Psoas muscle (tissue), 8 donors: Measurements from ENCODE around the gene UBE2M. TPM values are rescaled to one million over a fixed set of nuclear protein-coding genes. Genes with fewer than 3 reads are reported as not detected.

Experiments
- ATAC-seq, 4 donors: fragments of 200-7000 bp; cut with Tn5 transposase; one replicate each; pipeline ENCODE4 v1.9.1; 2020; ENCODE audit warnings: moderate library complexity in 3 of 4, mild to moderate bottlenecking in 2 of 4
- DNase-seq, 2 donors: peaks; one replicate each; pipeline ENCODE4 v3.0.0-alpha.2; 2020
- H3K27ac ChIP-seq: fragments of 200-600 bp; one replicate; pipeline ENCODE4 v1.8.0; 2022
- H3K27me3 ChIP-seq, 3 donors: fragments of 200-600 bp in 1 of 3; one replicate each; pipeline versions ENCODE4 v1.6.1 to v1.8.0; 2013 to 2022; ENCODE audit warnings: low read length in 2 of 3, mild to moderate bottlenecking in 2 of 3, moderate library complexity in 1 of 3; ENCODE audit not compliant: insufficient read depth in 3 of 3
- H3K36me3 ChIP-seq, 2 donors: fragments of 200-600 bp in 1 of 2; one replicate each; pipeline versions ENCODE4 v1.6.1 to v1.8.0; 2013 to 2022; ENCODE audit warnings: low read depth in 1 of 2, mild to moderate bottlenecking in 1 of 2, moderate library complexity in 1 of 2; ENCODE audit not compliant: insufficient read depth in 1 of 2
- H3K4me1 ChIP-seq: fragments of 200-600 bp; one replicate; pipeline ENCODE4 v1.8.0; 2022
- H3K4me3 ChIP-seq: fragments of 200-600 bp; one replicate; pipeline ENCODE4 v1.8.0; 2022; ENCODE audit warnings: mild to moderate bottlenecking
- H3K9me3 ChIP-seq: fragments of 200-600 bp; one replicate; pipeline ENCODE4 v1.8.0; 2022
- WGBS, 3 donors: extraction: QIAGEN DNeasy Blood & Tissue Kit; methylation state at CpG; one replicate each; pipeline versions ENCODE4 v1.1.6 to v1.1.7; 2013; 5-methylcytosine and 5-hydroxymethylcytosine counted together
- intact Hi-C, 2 donors: fragments of 100-400 bp; cut with DNase I; formaldehyde crosslinking; loops; one replicate each; pipeline versions ENCODE4 v1.11.0 to v1.14.2; 2022
- polyA plus RNA-seq, 3 donors: library from polyadenylated mRNA; stranded (reverse); fragments of 200-250 nt; gene quantifications; one replicate each; pipeline ENCODE4 v1.2.3, GENCODE V29; 2013
- total RNA-seq, 4 donors: library from RNA; stranded (reverse); fragmentation: NEBNext Ultra II Directional in 2 of 4; extraction: Animal tissue kit (Norgen Biotek cat#: 25700) in 2 of 4; gene quantifications; one replicate each; pipeline versions ENCODE4 v1.2.1 to v1.2.4, GENCODE V29; 2021 to 2023
- TF ChIP-seq, protein P1 (sequence below): fragments of 200-600 bp; IDR thresholded peaks from one replicate; pipeline ENCODE4 v1.8.0; 2022; ENCODE audit warnings: antibody characterized with exemption
- donor health status: healthy with polysubstance abuse.
- donor health status: DM: no; HTN: no; CAD: no; lungs with moderate emphysema.
- donor health status: Bipolar disorder and iron deficiency.
- donor health status: healthy.
- donor health status: DM: yes; HTN: yes; CAD: no.
- donor health status: DM: no; HTN: no; CAD: no.
- donor health status: DM: no; HTN: no; CAD: no.
- donor health status: DM: yes; HTN: yes; CAD: no.

The UBE2M gene
- total and polyA plus RNA-seq, 7 donors = 86.8 to 146 (median 144) TPM

DNA sequence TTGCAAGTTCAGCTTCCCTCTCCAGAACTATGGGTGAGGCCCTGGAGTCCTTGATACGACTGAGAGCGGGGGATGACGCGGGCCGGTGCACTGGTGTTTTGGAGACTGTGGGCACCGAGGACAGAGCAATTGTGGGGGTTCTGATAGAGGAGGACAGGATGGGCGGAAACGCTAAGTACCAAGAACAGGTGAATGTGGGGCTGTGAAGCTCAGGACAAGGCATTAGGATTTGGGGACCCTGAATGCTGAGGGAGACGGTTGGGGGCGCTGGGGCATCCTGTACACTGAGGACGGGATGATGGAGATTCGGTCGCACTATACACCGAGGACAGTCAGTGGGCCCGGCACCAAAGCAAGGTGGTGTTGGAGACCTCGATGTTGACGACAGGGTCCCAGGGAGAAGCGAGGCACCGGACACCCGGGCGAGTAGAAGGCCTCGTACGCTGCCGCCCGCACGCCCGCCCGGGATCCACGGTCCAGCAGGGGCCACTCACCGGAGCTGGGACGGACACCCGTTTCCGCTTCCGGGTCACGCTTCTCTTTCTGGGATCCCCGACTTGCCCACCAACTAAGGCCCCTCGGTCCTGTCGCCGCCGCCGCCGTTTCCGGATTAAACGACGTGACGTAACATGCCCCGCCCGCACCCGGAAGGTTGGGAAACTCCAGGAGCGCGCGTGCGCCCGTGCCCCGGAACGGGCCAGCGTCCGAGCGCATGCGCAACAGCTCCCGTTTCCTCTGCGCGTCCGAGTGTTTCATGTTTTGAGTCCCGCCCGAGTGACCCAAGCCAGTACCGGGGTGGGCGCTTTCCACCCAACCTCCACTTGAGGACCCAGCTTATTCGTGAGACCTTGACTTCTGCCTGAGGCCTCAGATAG is 3.7 kb downstream of the UBE2M start, which contains the start of gene CHMP2A:
Gene CHMP2A, minus strand, starts transcription at position 612 of the 875 bp plus-strand sequence. CDS start 893 bp downstream, outside the sequence.
- intact Hi-C loops = no loop called here
- DNase-seq (peak; percentile 99 to 100), ATAC-seq (peak; percentile 59 to 66 (median 61))
- TF ChIP-seq, protein P1, sequence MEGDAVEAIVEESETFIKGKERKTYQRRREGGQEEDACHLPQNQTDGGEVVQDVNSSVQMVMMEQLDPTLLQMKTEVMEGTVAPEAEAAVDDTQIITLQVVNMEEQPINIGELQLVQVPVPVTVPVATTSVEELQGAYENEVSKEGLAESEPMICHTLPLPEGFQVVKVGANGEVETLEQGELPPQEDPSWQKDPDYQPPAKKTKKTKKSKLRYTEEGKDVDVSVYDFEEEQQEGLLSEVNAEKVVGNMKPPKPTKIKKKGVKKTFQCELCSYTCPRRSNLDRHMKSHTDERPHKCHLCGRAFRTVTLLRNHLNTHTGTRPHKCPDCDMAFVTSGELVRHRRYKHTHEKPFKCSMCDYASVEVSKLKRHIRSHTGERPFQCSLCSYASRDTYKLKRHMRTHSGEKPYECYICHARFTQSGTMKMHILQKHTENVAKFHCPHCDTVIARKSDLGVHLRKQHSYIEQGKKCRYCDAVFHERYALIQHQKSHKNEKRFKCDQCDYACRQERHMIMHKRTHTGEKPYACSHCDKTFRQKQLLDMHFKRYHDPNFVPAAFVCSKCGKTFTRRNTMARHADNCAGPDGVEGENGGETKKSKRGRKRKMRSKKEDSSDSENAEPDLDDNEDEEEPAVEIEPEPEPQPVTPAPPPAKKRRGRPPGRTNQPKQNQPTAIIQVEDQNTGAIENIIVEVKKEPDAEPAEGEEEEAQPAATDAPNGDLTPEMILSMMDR = no peak
- Histone ChIP-seq H3K9me3 (no peaks in the 10 kb centered on the region), H3K4me3 (peak within 1 kb of the TSS; percentile 74), H3K27ac (peak within 1 kb of the TSS; percentile 97), H3K36me3 (peaks cover 4 to 57% of the 10 kb centered on the region in 2 donors), H3K4me1 (peaks cover 31% of the 10 kb centered on the region), H3K27me3 (no peaks in the 10 kb centered on the region)
- 0 to 1% (median 1%) methylated on average over 49 to 69 of the region's 69 CpGs for WGBS, 3 donors

DNA sequence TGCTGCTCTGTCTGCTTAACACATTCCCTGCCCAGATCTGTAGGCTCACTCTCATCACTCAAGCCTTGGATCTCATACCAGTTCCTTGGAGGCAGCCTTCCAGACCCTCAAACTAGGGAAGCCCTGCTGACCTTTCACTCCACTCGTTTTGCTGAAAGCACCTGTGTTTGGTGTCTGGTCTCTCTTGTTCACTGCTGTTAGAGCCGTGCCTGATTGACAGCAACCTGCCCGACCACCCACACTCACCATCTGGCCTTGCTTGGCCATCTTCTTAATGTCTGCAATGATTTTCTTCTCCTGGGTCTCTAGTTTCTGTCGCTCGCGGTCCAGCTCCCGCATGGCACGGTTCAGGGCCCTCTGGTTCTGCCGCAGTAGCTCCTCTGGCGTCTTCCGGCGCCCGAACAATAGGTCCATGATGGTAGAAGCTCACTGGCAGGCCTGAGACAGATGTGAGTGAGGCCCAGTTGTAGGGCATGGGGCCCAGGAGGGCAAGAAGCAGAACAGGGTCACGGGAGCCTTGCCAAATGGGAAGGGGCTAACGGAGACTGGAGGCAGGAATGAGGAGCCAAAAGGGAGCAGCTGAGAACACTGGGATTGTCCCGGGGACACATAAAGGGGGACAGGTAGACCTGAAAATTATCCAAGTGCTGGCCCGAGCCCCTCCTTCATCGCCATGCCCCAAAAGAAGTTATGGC is 4.5 kb downstream of the UBE2M start:
- TF ChIP-seq, protein P1 = no peak
- Histone ChIP-seq H3K27me3 (no peaks in the 10 kb centered on the region), H3K27ac (peak overlapping the region; percentile 97), H3K4me1 (peaks cover 31% of the 10 kb centered on the region), H3K4me3 (peak overlapping the region; percentile 74), H3K36me3 (peaks cover 11 to 65% of the 10 kb centered on the region in 2 donors), H3K9me3 (no peaks in the 10 kb centered on the region)
- 21 to 24% (median 23%) methylated on average over 18 of the region's 18 CpGs for WGBS, 3 donors
- intact Hi-C loops = no loop called here
- ATAC-seq (no peak), DNase-seq (peak in 1 of 2 donors; percentile 47)

DNA sequence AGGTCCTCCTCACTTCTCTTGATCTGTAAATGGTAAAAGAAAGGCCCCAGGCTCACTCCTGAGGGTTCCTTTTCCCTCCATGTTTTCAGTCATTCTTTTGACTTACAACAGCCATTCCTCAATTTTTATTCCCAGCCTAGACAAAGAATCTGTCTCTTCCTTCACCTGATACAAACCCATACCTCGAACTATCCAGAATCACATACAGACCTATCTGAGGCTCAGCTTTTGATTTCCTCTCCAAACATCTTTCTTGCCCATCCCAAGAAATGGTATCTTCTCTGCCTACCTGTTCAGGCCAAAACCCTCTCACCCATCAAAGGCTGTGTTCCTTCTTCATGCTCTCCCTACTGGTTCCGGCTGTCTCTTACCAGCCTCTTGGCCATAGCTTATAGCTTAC is 5.8 kb downstream of the UBE2M start:
- TF ChIP-seq, protein P1 = no peak
- Histone ChIP-seq H3K36me3 (peaks cover 18 to 78% of the 10 kb centered on the region in 2 donors), H3K4me3 (no peak overlapping the region), H3K27ac (no peak overlapping the region), H3K4me1 (peaks cover 31% of the 10 kb centered on the region), H3K27me3 (no peaks in the 10 kb centered on the region), H3K9me3 (no peaks in the 10 kb centered on the region)
- DNase-seq = no peak
- no peak for ATAC-seq
- WGBS, 3 donors = 86 to 89% (median 89%) methylated on average over 2 of the region's 2 CpGs
- intact Hi-C loops = no loop called here

DNA sequence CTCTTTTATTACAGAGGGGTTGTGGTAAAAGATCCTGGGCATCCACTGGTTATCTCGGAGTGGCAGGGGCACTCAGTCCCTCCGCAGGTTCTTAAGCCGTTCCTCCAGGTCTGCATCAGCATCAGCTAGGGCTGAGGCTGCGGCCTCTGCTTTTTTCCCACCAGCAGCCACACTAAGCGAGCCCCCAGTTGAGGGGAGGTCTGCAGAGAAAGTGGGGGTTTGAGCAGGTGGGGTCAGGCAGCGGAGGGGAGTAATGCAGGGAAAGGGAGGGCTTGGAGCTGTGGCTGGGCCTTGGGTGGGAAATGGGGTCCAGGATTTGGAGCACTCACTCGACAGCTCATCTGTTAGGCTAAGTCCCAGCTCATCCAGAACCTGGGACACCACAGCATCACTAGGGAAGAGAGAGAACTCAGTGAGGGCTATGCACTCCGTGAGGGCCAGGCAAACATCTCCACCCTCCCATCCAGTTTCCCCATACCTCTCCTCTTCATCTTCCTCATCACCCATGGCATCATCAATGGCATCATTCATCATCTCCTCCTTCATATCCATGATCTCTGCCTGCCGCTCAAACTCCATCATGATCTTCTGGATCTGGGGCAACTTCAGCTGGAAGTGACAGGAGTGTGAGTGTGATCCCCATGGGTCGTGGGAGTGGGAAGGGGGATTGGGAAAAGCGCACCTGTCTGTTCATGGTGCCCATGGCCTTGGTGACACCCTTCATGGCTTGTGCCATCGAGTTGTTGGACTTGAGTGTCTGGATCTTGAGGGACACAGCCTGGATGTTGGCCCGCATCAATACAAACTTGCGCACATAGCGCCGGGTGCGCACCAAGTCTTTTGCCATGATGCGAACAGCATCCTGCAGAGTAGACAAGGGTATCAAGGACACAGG is 6.6 kb downstream of the UBE2M start:
- intact Hi-C loops = no loop called here
- ATAC-seq (no peak), DNase-seq (no peak)
- WGBS, 3 donors = 88 to 93% (median 90%) methylated on average over 18 of the region's 18 CpGs
- H3K4me3 ChIP-seq = no peak overlapping the region
- peaks cover 34% of the 10 kb centered on the region for H3K4me1 ChIP-seq
- H3K36me3 ChIP-seq = peaks cover 18 to 84% of the 10 kb centered on the region in 2 donors
- TF ChIP-seq, protein P1 = no peak
- H3K27ac ChIP-seq = no peak overlapping the region
- H3K27me3 ChIP-seq = no peaks in the 10 kb centered on the region
- H3K9me3 ChIP-seq = no peaks in the 10 kb centered on the region
